K562 (cell line): ENCODE results near the gene THAP2. TPM values are rescaled to one million over a fixed set of nuclear protein-coding genes. Genes with fewer than 3 reads are reported as not detected.

Experiments used
- BRD4 ChIP-seq: fragments of 200-600 bp; sonication (generic); IDR thresholded peaks from 2 replicates; pipeline ENCODE4 v1.6.1; 2017; ENCODE audit warnings: inconsistent platforms
- CHD4 ChIP-seq: fragments of 200-600 bp; sonication (generic); IDR thresholded peaks from 3 replicates; pipeline ENCODE4 v1.6.1; 2012; ENCODE audit warnings: low read depth, mild to moderate bottlenecking, mixed read lengths, low read length, inconsistent platforms; ENCODE audit not compliant: insufficient read depth, insufficient replicate concordance, poor library complexity, severe bottlenecking
- HDGF ChIP-seq: fragments of 450-650 bp; IDR thresholded peaks from 2 replicates; pipeline ENCODE4 v1.6.1; 2016
- IFI16 ChIP-seq: fragments of 250-450 bp; sonication (Bioruptor Pico); IDR thresholded peaks from 2 replicates; pipeline ENCODE4 v2.1.2; 2022; ENCODE audit warnings: mild to moderate bottlenecking, inconsistent platforms
- MEF2D ChIP-seq: conservative IDR thresholded peaks from 2 replicates; pipeline ENCODE4 v1.6.1; 2016; ENCODE audit warnings: low read depth, missing genetic modification characterization, missing compliant biosample characterization
- MYNN ChIP-seq, 2 experiments: sonication (generic); formaldehyde crosslinking in 1 of 2; IDR thresholded peaks; 2 replicates each; pipeline versions ENCODE4 v1.5.0 to v1.6.1; 2016 to 2020; ENCODE audit warnings: antibody characterized with exemption in 1 of 2, missing genetic modification reagents in 1 of 2
- NFYB ChIP-seq: IDR thresholded peaks from 2 replicates; pipeline ENCODE4 v1.6.1; 2011; ENCODE audit warnings: mild to moderate bottlenecking, moderate library complexity; ENCODE audit not compliant: insufficient read length; ENCODE audit errors: extremely low read depth
- NKRF ChIP-seq: fragments of 450-650 bp; IDR thresholded peaks from 2 replicates; pipeline ENCODE4 v1.6.1; 2016; ENCODE audit warnings: borderline replicate concordance
- RBFOX2 ChIP-seq: fragments of 200-400 bp; formaldehyde crosslinking; IDR thresholded peaks from 2 replicates; pipeline ENCODE4 v1.6.1; 2017; ENCODE audit warnings: low read depth, mild to moderate bottlenecking, low read length, moderate library complexity
- RBM25 ChIP-seq: fragments of 200-400 bp; formaldehyde crosslinking; IDR thresholded peaks from 2 replicates; pipeline ENCODE4 v1.6.1; 2018; ENCODE audit warnings: low read length, low read depth, moderate library complexity; ENCODE audit not compliant: severe bottlenecking
- SIN3B ChIP-seq: fragments of 450-650 bp; IDR thresholded peaks from 2 replicates; pipeline ENCODE4 v1.6.1; 2017; ENCODE audit warnings: low read depth, mild to moderate bottlenecking, moderate library complexity
- SLC30A9 ChIP-seq: fragments of 250-450 bp; sonication (Bioruptor Pico); IDR thresholded peaks from 2 replicates; pipeline ENCODE4 v1.8.0; 2022; ENCODE audit warnings: mild to moderate bottlenecking, moderate library complexity
- TCFL5 ChIP-seq: fragments of 250-450 bp; sonication (Bioruptor Pico); conservative IDR thresholded peaks from 2 replicates; pipeline ENCODE4 v1.6.1; 2021; ENCODE audit warnings: mild to moderate bottlenecking, moderate library complexity, matching md5 sums
- ZBTB1 ChIP-seq: sonication (generic); formaldehyde crosslinking; IDR thresholded peaks from 2 replicates; pipeline ENCODE4 v1.8.1; 2023; ENCODE audit warnings: missing genetic modification reagents, low read depth, mild to moderate bottlenecking, borderline replicate concordance
- ZMIZ1 ChIP-seq, 2 experiments: fragments of 150-350 bp in 1 of 2; IDR thresholded peaks; 2 replicates each; pipeline ENCODE4 v1.6.1; 2012 to 2016; ENCODE audit warnings: low read depth in 2 of 2, low read length in 2 of 2, mild to moderate bottlenecking in 1 of 2, moderate library complexity in 1 of 2
- ZNF197 ChIP-seq: fragments of 200-800 bp; sonication (Bioruptor generic); IDR thresholded peaks from 2 replicates; pipeline ENCODE4 v1.6.1; 2016; ENCODE audit warnings: low read depth, missing genetic modification characterization, missing compliant biosample characterization
- ZNF699 ChIP-seq: fragments of 250-450 bp; sonication (Bioruptor Pico); IDR thresholded peaks from 2 replicates; pipeline ENCODE4 v1.8.0; 2021; ENCODE audit warnings: mild to moderate bottlenecking, moderate library complexity; ENCODE audit not compliant: insufficient replicate concordance
- ZSCAN32 ChIP-seq: fragments of 450-650 bp; formaldehyde crosslinking; IDR thresholded peaks from 2 replicates; pipeline ENCODE4 v1.4.0; 2020; ENCODE audit warnings: mild to moderate bottlenecking, moderate library complexity
- polyA plus RNA-seq, 8 experiments: library from polyadenylated mRNA; depleted of rRNA in 4 of 8; stranded (reverse) in 5 of 8; unstranded in 3 of 8; fragments of >200 nt; fragmentation: Nextera tagmentation in 2 of 8; fragmentation: Illumina TruSeq in 1 of 8; extraction: Ambion mirVana in 2 of 8; extraction: Trizol in 1 of 8; gene quantifications; 2 replicates each; pipeline versions ENCODE4 v1.2.1 to v1.2.3, GENCODE V29; 2011 to 2014; ENCODE audit warnings: inconsistent platforms in 1 of 8, missing spikeins in 1 of 8
- total RNA-seq, 7 experiments: library from RNA; depleted of rRNA in 6 of 7; stranded (reverse); fragments of >200 nt in 6 of 7; fragmentation: Illumina TruSeq in 2 of 7; extraction: Trizol in 2 of 7; gene quantifications; 2 replicates each; pipeline versions ENCODE4 v1.2.1 to v1.2.3, GENCODE V29; 2011 to 2021; ENCODE audit warnings: low replicate concordance in 1 of 7
- TF ChIP-seq, protein P1 (sequence below): fragments of 450-650 bp; formaldehyde crosslinking; IDR thresholded peaks from 2 replicates; pipeline ENCODE4 v1.4.0; 2020; ENCODE audit warnings: mild to moderate bottlenecking, moderate library complexity
- TF ChIP-seq, protein P2 (sequence below): fragments of 450-650 bp; IDR thresholded peaks from 2 replicates; pipeline ENCODE4 v1.6.1; 2016

THAP2 gene
- total and polyA plus RNA-seq, 9 of the 15 experiments (the other 6 are each of a cell fraction or from before 2014, with no cell fraction given) = 1.8 to 18.9 (median 7.3) TPM

- TF ChIP-seq ZMIZ1 (IDR thresholded peaks at IDR 0.05; ENCODE audit: low read depth in 2 of 2, low read length in 2 of 2) (no peak), ZNF699 (no peak), SIN3B (no peak), NFYB (no peak), NKRF (no peak), ZBTB1 (CRISPR knock-in tag) (no peak), CHD4 (no peak), IFI16 (no peak), RBM25 (no peak), MYNN (IDR thresholded peaks at IDR 0.05) (no peak), MYNN (CRISPR knock-in tag; IDR thresholded peaks at IDR 0.05) (no peak), MEF2D (tag) (no peak), ZNF197 (CRISPR knock-in tag) (no peak), BRD4 (no peak), ZSCAN32 (no peak), SLC30A9 (CRISPR knock-in tag) (no peak), TCFL5 (CRISPR knock-in tag) (no peak), RBFOX2 (no peak), HDGF (no peak)
- TF ChIP-seq, protein P1, sequence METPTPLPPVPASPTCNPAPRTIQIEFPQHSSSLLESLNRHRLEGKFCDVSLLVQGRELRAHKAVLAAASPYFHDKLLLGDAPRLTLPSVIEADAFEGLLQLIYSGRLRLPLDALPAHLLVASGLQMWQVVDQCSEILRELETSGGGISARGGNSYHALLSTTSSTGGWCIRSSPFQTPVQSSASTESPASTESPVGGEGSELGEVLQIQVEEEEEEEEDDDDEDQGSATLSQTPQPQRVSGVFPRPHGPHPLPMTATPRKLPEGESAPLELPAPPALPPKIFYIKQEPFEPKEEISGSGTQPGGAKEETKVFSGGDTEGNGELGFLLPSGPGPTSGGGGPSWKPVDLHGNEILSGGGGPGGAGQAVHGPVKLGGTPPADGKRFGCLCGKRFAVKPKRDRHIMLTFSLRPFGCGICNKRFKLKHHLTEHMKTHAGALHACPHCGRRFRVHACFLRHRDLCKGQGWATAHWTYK (CRISPR knock-in tag) = no peak
- TF ChIP-seq, protein P2, sequence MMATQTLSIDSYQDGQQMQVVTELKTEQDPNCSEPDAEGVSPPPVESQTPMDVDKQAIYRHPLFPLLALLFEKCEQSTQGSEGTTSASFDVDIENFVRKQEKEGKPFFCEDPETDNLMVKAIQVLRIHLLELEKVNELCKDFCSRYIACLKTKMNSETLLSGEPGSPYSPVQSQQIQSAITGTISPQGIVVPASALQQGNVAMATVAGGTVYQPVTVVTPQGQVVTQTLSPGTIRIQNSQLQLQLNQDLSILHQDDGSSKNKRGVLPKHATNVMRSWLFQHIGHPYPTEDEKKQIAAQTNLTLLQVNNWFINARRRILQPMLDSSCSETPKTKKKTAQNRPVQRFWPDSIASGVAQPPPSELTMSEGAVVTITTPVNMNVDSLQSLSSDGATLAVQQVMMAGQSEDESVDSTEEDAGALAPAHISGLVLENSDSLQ = no peak
Observed at GRCh38 chr12:71721783-71722505, 57.8 kb downstream of the THAP2 start (continued).
